GM12873 (cell line): ENCODE data around the gene GRAMD1B.

Experiments used
- TF ChIP-seq, protein P1 (sequence below): IDR thresholded peaks from 2 replicates; pipeline ENCODE4 v1.5.1; 2012; ENCODE audit warnings: low read depth, mild to moderate bottlenecking, moderate library complexity, low read length, control low read depth; ENCODE audit not compliant: insufficient read depth; ENCODE audit errors: missing control alignments

GRAMD1B gene

DNA sequence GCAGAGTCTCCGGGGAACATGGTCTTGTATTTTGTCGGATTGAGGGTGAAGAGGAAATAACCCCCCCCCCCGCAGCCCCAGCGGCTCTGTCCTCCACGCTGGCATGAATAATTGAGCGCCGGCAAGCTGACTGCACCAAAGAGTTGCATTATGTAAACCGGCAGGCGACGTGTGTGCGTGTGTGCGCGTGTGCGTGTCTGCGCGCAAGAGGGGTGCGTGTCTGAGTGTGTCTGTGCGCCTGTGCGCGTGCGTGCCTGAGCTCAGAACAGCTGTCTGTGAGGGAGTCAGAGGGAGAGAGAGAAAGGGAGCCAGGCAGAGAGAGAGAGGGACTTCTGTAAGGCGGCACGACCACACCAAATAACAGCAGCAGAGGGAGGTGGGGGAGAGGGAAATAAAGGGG lies 129.9 kb downstream of the GRAMD1B start:
- TF ChIP-seq, protein P1, sequence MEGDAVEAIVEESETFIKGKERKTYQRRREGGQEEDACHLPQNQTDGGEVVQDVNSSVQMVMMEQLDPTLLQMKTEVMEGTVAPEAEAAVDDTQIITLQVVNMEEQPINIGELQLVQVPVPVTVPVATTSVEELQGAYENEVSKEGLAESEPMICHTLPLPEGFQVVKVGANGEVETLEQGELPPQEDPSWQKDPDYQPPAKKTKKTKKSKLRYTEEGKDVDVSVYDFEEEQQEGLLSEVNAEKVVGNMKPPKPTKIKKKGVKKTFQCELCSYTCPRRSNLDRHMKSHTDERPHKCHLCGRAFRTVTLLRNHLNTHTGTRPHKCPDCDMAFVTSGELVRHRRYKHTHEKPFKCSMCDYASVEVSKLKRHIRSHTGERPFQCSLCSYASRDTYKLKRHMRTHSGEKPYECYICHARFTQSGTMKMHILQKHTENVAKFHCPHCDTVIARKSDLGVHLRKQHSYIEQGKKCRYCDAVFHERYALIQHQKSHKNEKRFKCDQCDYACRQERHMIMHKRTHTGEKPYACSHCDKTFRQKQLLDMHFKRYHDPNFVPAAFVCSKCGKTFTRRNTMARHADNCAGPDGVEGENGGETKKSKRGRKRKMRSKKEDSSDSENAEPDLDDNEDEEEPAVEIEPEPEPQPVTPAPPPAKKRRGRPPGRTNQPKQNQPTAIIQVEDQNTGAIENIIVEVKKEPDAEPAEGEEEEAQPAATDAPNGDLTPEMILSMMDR, result no peak

DNA sequence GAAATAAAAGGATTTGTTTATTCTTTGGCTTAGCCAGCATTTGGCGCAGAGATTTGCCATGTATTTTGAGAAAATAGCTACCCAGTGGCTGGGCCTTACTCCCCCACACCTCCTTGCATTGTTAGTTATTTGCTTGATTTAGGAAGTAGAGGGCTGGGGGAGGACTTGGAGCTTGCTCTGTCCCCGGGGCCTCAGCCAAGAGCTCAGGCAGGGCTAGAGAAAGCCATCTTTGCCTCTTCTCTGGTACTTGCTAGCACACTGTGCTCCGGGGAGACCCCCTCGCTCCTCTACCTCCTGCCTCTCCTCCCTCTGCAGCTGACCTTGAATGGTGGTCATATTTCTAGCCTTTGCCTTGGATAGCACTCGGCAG lies 131.3 kb downstream of the GRAMD1B start:
- TF ChIP-seq, protein P1, result no peak

DNA sequence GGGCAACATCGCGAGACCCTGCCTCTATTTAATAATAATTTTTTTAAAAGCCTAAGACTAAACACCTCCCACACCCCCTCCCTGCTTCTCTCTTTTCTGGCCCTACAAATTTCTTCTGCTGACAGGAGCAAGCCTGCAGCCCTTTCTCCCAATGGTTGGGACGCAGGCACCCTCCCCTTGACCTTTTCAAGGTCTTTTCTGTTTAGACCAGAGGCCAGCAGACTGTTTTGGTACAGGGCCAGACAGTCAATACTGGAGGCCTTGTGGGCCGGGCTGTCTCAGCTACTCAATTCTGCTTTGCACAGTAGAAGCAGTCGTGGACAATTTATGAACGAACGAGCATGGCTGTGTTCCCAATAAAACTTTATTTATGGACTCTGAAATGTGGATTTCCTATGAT lies 132.1 kb downstream of the GRAMD1B start:
- TF ChIP-seq, protein P1, result no peak

DNA sequence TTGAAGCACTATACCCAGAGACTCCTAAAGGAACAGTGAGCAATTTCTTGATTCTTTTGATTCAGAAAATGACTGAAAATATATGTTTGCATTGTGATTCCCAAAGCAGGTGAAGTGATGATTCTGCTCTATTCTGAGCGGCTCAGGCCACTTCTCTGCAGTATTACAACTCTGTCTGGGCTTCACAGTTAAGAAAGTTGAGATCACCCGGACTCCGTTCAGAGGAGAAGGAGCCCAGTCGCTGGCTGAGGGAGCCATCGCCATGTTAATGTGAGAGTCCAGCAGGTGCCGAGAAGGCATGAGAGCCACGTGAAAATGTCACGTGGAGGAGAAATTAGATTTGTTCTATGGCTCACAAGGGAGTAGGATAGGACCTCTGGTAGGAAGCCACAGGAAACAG lies 132.8 kb downstream of the GRAMD1B start:
- TF ChIP-seq, protein P1, result no peak

DNA sequence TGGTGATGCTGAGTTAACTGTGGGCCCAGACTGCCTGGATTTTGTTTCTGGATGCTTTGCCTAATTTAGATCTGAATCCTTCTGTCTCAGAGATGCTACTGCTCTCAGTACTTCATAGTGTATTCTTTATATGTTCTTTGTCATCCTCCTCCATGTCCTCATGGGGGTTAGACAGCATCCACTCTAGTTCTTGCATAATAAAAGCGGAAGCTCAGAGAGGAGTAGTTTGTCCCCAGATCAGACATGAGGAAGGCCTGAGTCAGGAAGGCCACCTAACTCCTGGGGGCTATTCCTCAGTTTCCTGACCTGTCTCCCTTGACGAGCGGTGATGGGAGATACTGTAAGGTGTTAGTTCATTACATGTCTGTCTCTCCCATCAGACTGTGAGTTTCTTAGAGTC lies 134.2 kb downstream of the GRAMD1B start:
- TF ChIP-seq, protein P1, result no peak

DNA sequence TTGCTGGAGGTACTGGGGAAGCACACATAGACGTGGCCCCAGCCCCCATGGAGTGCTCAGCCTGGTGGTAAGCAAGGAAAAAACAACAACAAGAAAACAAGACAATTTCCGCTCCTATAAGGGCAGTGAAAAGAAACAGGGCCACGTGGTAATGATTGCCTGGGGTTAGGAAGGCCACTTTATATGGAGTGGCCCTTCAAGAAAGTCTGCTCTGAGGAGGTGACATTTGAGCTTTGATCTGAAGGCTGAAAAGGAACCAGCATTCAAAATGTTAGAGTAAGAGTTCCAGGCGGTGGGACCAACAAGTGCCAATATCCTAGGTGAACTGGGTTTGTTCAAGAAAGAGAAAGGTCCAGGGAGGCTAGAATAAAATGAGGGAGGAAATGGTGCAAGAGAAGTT lies 136.8 kb downstream of the GRAMD1B start:
- TF ChIP-seq, protein P1, result no peak

DNA sequence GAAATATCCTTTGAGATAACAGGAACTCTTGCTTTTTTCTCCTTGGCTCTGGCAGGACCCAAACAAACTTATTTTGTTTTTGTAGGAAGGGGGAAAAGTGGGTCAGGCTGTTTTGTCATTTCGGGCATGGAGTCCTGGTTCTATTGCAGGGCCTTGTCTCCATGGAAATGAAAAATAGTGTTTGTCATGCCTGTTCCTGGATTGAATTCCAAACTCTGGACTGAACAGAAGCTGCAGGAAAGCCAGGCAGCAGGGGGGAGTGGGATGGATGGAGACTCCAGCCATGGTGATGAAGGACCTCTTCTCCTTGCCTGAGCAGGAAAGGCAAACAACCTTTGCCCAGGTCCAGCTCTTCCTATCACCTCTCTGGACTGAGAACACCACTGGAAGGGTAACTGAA lies 137.4 kb downstream of the GRAMD1B start:
- TF ChIP-seq, protein P1, result no peak
